Activated T-cell treated with anti-CD3 and anti-CD28 coated beads, Interleukin-2, amount 50 U/mL, for 48 hours (primary cell): ENCODE measurements around the gene GARIN6.
"Not testable (repeated sequence)": the region's sequence is repeated elsewhere in the genome, so short reads cannot be mapped to it uniquely, and the experiment has no call there.

ENCODE experiments used
- DNase-seq, 2 experiments: peaks; one replicate each; pipeline ENCODE4 v3.0.0-alpha.2; 2020

Gene GARIN6

DNA sequence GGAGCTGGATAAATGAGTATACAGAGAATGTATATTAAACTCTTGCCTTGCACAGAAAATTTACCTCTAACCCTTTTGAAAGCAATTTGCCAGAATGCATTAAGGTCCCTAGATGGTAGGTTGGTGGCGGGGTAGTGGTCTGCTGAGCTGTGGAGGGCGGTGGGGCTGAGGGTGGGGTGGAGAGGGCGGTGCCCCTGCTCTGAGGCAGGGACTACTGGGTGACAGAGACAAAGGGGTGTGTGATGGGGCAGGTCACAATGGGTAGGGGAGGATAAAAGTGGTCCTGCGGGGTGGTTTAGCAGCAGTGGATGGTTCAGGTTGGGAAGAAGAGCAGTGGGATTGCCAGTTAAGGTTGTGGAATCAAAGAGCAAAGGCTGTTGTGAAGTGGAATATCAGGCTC is at the start of gene GARIN6:
TSS of gene GARIN6 (plus strand) at position 301 of the 400 bp plus-strand sequence. CDS start 422 bp downstream, outside the sequence.
- no peak for DNase-seq

- DNase-seq, result no peak
These were observed 48.8 kb upstream of the GARIN6 start for GRCh38 chr12:99598785-99599184.

GRCh38 chr12:99600388-99600787 is 47.2 kb upstream of the GARIN6 start:
- DNase-seq, result no peak

- no peak for DNase-seq
These were observed 37.9 kb upstream of the GARIN6 start for GRCh38 chr12:99609455-99610181.

- no peak for DNase-seq
These were observed 36.4 kb upstream of the GARIN6 start for GRCh38 chr12:99611117-99611516.

DNA sequence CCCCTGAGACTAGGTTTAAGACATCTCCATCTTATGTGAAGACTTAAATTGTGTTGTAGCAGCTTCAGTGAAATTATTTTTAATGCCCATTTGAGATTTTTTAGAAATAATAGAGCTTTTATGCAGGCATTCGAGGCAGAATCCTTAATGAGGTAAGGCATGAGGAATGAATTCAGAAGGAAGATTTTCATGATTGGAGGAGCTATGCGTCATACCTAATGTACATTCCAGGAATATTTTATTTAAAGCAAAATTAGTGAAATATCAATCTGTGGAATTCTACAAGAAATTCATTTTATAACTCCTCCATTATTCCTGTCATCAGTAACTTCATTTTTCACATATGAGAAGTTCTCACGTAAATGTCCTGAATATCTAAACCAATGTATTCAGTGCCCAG is 36.0 kb upstream of the GARIN6 start:
- DNase-seq, result no peak

DNA sequence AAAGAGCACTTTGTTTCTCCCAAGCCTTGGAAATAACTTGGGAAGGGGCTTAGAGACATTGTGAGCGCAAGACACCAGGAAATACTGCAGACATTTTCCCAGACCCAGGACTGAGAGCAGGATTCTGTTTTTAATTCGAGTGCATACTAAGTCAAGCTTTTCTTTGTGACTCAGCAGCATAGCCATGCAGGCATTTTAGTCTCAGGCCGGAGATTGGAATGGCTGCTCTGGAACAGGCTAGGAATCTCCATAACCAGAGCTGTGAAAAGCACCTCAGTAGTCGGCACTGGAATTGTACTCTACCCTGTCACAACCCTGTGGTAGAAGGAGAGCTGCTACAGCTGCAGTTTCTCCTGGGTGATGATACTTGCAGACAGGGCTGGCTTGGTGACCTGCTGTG is 28.9 kb upstream of the GARIN6 start:
- DNase-seq, result no peak

DNA sequence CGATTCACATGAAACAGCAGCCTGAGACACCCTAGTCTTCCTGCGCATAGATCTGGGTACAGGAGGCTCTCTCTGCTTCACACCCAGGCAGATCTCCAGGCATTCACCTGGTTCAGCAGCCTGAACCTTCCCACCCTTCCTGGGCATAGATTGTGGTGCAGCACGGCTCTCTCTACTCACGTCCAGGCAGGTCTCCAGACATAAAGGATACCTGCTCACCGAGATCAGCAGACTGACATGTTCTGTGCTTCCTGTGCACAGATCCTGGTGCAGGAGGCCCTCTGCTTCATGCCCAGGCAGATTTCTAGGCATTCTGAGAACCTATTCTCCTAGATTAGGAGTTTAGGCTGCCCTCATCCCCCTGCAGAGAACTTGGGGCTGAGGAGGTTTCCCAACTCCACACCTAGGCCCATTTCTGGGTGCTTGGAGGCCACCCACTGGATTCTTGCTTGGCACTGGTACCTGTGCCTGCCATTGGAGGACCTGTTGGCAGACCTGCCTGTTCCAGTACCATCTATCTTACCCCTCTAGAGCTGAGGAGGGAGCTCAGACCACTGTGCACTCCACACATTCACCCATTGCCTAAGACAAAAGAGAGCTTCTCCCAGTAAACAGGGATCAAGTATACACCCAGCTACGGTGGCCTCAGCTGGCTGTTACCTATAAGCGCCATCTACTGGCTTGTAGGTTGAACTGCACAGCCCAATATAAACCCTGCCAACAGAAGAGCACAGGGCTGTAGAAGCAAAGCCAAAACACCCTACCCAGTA is 28.0 kb upstream of the GARIN6 start:
- no peak for DNase-seq

DNA sequence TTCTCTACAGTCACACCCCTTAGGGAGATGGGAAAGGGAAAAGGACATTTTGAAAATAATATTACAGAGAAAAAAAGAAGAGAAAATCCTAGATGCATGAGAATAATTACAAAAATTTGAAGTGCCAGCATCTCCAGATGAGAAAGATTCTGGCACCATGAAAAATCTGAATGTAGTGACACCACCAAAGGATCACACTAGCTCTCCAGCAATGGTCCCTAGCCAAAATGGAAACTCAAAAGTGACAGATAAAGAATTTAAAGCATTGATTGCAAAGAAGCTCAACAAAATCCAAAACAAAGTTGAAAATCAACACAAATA is 27.4 kb upstream of the GARIN6 start:
- DNase-seq, result no peak

DNA sequence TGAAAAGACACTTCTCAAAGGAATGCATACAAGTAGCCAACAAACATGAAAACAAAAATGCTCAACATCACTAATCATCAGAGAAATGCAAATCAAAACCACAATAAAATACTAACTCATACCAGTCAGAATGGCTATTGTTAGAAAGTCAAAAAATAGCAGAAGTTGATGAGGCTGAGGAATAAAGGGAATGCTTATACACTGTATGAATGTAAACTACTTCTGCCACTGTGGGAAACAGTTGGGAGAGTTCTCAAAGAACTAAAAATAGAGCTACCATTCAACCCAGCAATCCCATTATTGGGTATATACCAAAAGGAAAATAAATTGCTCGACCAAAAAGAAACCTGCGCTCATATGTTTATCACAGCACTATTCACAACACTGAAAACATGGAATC is 23.0 kb upstream of the GARIN6 start:
- DNase-seq, result not testable (repeated sequence)

GRCh38 chr12:99627459-99627858 is 20.1 kb upstream of the GARIN6 start:
- no peak for DNase-seq

DNA sequence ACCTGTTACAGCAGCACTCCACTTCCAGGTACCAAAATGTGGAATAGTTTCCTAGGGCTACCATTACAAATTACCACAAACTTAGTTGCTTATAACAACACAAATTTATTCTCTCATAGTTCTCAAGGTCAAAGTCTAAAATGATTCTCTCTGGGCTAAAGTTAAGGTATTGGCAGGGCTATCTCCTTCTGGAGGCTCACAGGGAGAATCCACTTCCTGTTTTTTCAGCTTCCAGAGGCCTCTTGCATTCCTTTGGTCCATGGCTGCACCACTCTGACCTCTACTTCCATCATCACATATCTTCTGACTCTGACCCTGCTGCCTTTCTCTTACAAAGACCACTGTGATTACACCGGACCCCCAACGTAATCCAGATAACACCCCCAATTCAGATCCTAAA is 2.9 kb upstream of the GARIN6 start:
- DNase-seq, result no peak

DNA sequence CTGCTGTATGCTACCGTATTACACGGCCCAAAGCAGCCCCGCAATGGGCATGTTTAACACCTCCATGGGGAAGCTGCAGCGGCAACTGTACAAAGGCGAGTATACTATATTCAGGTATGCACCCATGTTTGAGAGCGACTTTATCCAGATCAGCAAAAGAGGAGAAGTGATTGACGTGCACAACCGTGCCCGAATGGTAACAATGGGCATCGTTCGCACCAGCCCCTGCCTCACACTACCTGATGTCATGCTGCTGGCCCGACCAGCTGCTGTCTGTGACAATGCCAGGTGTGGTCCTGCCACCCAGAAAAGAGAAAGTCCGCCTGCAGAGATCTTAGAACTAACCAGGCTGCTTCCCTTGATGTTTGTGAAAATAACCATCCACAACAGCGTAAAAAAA is 630 bp downstream of the GARIN6 start:
- DNase-seq, result no peak

- DNase-seq, result no peak
These were observed 2.0 kb downstream of the GARIN6 start for GRCh38 chr12:99649551-99649950.

DNA sequence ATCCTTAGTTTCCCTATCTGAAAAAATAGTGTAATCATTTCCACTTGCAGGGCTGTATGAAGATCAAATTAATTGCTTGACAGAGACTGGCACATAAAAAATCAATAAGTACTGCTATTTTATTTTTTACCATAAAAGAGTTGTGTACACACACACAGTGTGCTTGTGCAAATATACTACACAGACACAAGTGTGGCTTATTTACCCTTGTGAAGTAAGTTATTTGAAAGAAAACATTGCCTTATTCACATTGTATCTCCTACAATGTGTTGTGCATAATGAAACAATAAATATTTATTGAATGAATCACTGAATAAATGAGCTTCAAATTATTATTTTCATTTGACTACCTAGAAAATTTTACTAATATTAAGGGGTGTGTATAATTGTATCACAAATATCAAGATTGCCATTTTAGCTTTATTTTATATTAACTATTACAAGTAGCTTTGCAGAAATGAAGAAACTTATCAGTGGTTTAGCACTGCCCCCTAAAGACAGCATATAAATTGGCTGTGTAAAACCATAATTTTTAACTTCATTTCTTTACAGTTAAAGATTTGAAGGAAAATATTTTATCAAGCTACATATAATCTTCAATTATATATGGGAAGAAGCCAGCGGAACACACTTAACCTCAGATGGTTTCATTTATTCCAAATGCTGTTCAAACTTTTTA is 11.3 kb downstream of the GARIN6 start:
- DNase-seq, result no peak

DNA sequence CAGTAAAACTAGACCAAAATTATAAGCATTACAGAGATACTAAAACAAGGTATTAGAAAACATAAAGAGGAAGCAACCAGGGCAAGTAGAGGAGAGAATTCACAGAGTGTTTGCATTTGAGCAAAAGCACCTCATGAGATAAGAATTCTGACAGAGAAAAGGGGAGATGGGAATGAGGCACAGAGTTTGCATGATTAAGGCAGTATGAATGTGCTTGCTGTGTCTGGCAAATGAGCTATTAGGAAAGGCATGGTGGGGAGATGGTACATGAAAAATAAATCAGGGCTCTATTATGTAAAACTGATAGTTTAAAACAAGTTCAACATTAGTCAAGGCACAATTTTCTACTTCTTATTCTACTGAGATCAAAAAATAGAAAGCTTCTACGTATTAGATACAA is 23.1 kb downstream of the GARIN6 start:
- DNase-seq, result no peak

DNA sequence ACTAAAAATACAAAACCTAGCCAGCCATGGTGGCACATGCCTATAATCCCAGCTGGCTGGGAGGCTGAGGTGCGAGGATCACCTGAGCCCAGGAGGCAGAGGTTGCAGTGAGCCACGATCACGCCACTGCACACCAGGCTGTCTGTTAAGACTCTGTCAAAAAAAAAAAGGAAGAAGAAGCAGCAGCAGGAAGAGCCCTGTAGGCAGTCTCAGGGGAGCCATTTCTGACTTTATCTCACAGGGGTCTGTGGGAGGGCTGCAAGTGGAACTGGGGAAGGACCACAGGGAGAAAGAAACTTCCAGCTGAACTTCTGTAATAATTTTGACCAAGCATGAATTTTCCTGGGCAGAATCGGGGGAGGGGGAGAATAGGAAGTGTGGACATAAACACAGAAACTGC is 32.7 kb downstream of the GARIN6 start:
- no peak for DNase-seq

- DNase-seq, result no peak
These were observed 38.6 kb downstream of the GARIN6 start for GRCh38 chr12:99686142-99686541.

- DNase-seq, result no peak
These were observed 47.5 kb downstream of the GARIN6 start for GRCh38 chr12:99695050-99695449.
